ENCODE measurements around the gene CLASRP.

CLASRP gene

GRCh38 chr19:45098521-45099466 lies 59.9 kb downstream of the CLASRP start:
- no peak for DNase-seq (ENCODE audit: insufficient read length, low spot score)
- no peak for TF ChIP-seq POLR2A (IDR thresholded peaks at IDR 0.05; ENCODE audit: low read depth, low read length)
- no peak for TF ChIP-seq SPI1 (IDR thresholded peaks at IDR 0.05; ENCODE audit: low read depth, low read length)
- no peak for TF ChIP-seq POLR2AphosphoS5 (IDR thresholded peaks at IDR 0.05; ENCODE audit: low read depth, low read length)
- TF ChIP-seq PAX5 (IDR thresholded peaks at IDR 0.05; ENCODE audit: insufficient read depth, low read length, severe bottlenecking), result no peak
- no peak for TF ChIP-seq POU2F2 (IDR thresholded peaks at IDR 0.05; ENCODE audit: low read depth, low read length)
- TF ChIP-seq TAF1 (IDR thresholded peaks at IDR 0.05; ENCODE audit: low read depth, low read length), result no peak
- FAIRE-seq, result no peak

- TF ChIP-seq POLR2A (IDR thresholded peaks at IDR 0.05; ENCODE audit: low read depth, low read length) (no peak), POLR2AphosphoS5 (IDR thresholded peaks at IDR 0.05; ENCODE audit: low read depth, low read length) (no peak), SPI1 (IDR thresholded peaks at IDR 0.05; ENCODE audit: low read depth, low read length) (no peak), TAF1 (IDR thresholded peaks at IDR 0.05; ENCODE audit: low read depth, low read length) (no peak), PAX5 (IDR thresholded peaks at IDR 0.05; ENCODE audit: insufficient read depth, low read length, severe bottlenecking) (no peak), POU2F2 (IDR thresholded peaks at IDR 0.05; ENCODE audit: low read depth, low read length) (no peak)
- no peak for DNase-seq (ENCODE audit: insufficient read length, low spot score)
- FAIRE-seq, result no peak
Observed at GRCh38 chr19:45099467-45100191, 60.8 kb downstream of the CLASRP start.

- DNase-seq (ENCODE audit: insufficient read length, low spot score) (no peak), FAIRE-seq (no peak)
- no peak for TF ChIP-seq POU2F2 (IDR thresholded peaks at IDR 0.05; ENCODE audit: low read depth, low read length)
- TF ChIP-seq POLR2A (IDR thresholded peaks at IDR 0.05; ENCODE audit: low read depth, low read length), result no peak
- TF ChIP-seq TAF1 (IDR thresholded peaks at IDR 0.05; ENCODE audit: low read depth, low read length), result no peak
- TF ChIP-seq POLR2AphosphoS5 (IDR thresholded peaks at IDR 0.05; ENCODE audit: low read depth, low read length), result no peak
- TF ChIP-seq PAX5 (IDR thresholded peaks at IDR 0.05; ENCODE audit: insufficient read depth, low read length, severe bottlenecking), result no peak
- no peak for TF ChIP-seq SPI1 (IDR thresholded peaks at IDR 0.05; ENCODE audit: low read depth, low read length)
Observed at GRCh38 chr19:45100201-45100600, 61.4 kb downstream of the CLASRP start.

GRCh38 chr19:45100846-45101252 lies 62.0 kb downstream of the CLASRP start:
- TF ChIP-seq SPI1 (IDR thresholded peaks at IDR 0.05; ENCODE audit: low read depth, low read length), result no peak
- TF ChIP-seq TAF1 (IDR thresholded peaks at IDR 0.05; ENCODE audit: low read depth, low read length), result no peak
- TF ChIP-seq POLR2A (IDR thresholded peaks at IDR 0.05; ENCODE audit: low read depth, low read length), result no peak
- no peak for TF ChIP-seq POU2F2 (IDR thresholded peaks at IDR 0.05; ENCODE audit: low read depth, low read length)
- no peak for TF ChIP-seq PAX5 (IDR thresholded peaks at IDR 0.05; ENCODE audit: insufficient read depth, low read length, severe bottlenecking)
- TF ChIP-seq POLR2AphosphoS5 (IDR thresholded peaks at IDR 0.05; ENCODE audit: low read depth, low read length), result no peak
- FAIRE-seq (no peak), DNase-seq (ENCODE audit: insufficient read length, low spot score) (no peak)

- DNase-seq (ENCODE audit: insufficient read length, low spot score) (no peak), FAIRE-seq (no peak)
- no peak for TF ChIP-seq POLR2A (IDR thresholded peaks at IDR 0.05; ENCODE audit: low read depth, low read length)
- TF ChIP-seq POU2F2 (IDR thresholded peaks at IDR 0.05; ENCODE audit: low read depth, low read length), result no peak
- TF ChIP-seq SPI1 (IDR thresholded peaks at IDR 0.05; ENCODE audit: low read depth, low read length), result no peak
- no peak for TF ChIP-seq POLR2AphosphoS5 (IDR thresholded peaks at IDR 0.05; ENCODE audit: low read depth, low read length)
- no peak for TF ChIP-seq PAX5 (IDR thresholded peaks at IDR 0.05; ENCODE audit: insufficient read depth, low read length, severe bottlenecking)
- no peak for TF ChIP-seq TAF1 (IDR thresholded peaks at IDR 0.05; ENCODE audit: low read depth, low read length)
Observed at GRCh38 chr19:45101806-45102205, 63.0 kb downstream of the CLASRP start.

GRCh38 chr19:45102481-45102880 lies 63.6 kb downstream of the CLASRP start:
- DNase-seq (ENCODE audit: insufficient read length, low spot score) (no peak), FAIRE-seq (no peak)
- TF ChIP-seq POLR2A (IDR thresholded peaks at IDR 0.05; ENCODE audit: low read depth, low read length) (no peak), TAF1 (IDR thresholded peaks at IDR 0.05; ENCODE audit: low read depth, low read length) (no peak), PAX5 (IDR thresholded peaks at IDR 0.05; ENCODE audit: insufficient read depth, low read length, severe bottlenecking) (no peak), SPI1 (IDR thresholded peaks at IDR 0.05; ENCODE audit: low read depth, low read length) (no peak), POU2F2 (IDR thresholded peaks at IDR 0.05; ENCODE audit: low read depth, low read length) (no peak), POLR2AphosphoS5 (IDR thresholded peaks at IDR 0.05; ENCODE audit: low read depth, low read length) (no peak)

- TF ChIP-seq PAX5 (IDR thresholded peaks at IDR 0.05; ENCODE audit: insufficient read depth, low read length, severe bottlenecking) (no peak), TAF1 (IDR thresholded peaks at IDR 0.05; ENCODE audit: low read depth, low read length) (no peak), POLR2AphosphoS5 (IDR thresholded peaks at IDR 0.05; ENCODE audit: low read depth, low read length) (no peak), POLR2A (IDR thresholded peaks at IDR 0.05; ENCODE audit: low read depth, low read length) (no peak), SPI1 (IDR thresholded peaks at IDR 0.05; ENCODE audit: low read depth, low read length) (no peak), POU2F2 (IDR thresholded peaks at IDR 0.05; ENCODE audit: low read depth, low read length) (no peak)
- FAIRE-seq (no peak), DNase-seq (ENCODE audit: insufficient read length, low spot score) (no peak)
Observed at GRCh38 chr19:45103156-45103507, 64.3 kb downstream of the CLASRP start.

- FAIRE-seq, result no peak
- no peak for DNase-seq (ENCODE audit: insufficient read length, low spot score)
- TF ChIP-seq PAX5 (IDR thresholded peaks at IDR 0.05; ENCODE audit: insufficient read depth, low read length, severe bottlenecking) (no peak), SPI1 (IDR thresholded peaks at IDR 0.05; ENCODE audit: low read depth, low read length) (no peak), TAF1 (IDR thresholded peaks at IDR 0.05; ENCODE audit: low read depth, low read length) (no peak), POU2F2 (IDR thresholded peaks at IDR 0.05; ENCODE audit: low read depth, low read length) (no peak), POLR2A (IDR thresholded peaks at IDR 0.05; ENCODE audit: low read depth, low read length) (no peak), POLR2AphosphoS5 (IDR thresholded peaks at IDR 0.05; ENCODE audit: low read depth, low read length) (no peak)
Observed at GRCh38 chr19:45103508-45104319, 64.9 kb downstream of the CLASRP start.

Data from GM12891 (cell line).